ENCODE results near the gene ZNRF1. TPM values are rescaled to one million over a fixed set of nuclear protein-coding genes. Genes with fewer than 3 reads are reported as not detected.

ZNRF1 gene
- total RNA-seq, 4 donors from 2014 or later: 28.5 to 58.4 (median 40.4) TPM

GRCh38 chr16:75099075-75099667 is 100.3 kb downstream of the ZNRF1 start:
- 77% methylated on average over 8 of the region's 8 CpGs; no CpG with 5 or more reads in 1 of the 2 donors for WGBS, 2 donors (ENCODE audit: low coverage in 1 of 2)
- TF ChIP-seq POLR2A (IDR thresholded peaks at IDR 0.05): no peak
- TF ChIP-seq CTCF (IDR thresholded peaks at IDR 0.05): no peak
- no peak for TF ChIP-seq EP300 (IDR thresholded peaks at IDR 0.05; ENCODE audit: low read depth)
- no peak for TF ChIP-seq POLR2AphosphoS5 (IDR thresholded peaks at IDR 0.05)
- Histone ChIP-seq H3K4me1 (peaks cover 15 to 41% (median 20%) of the 10 kb centered on the region in 4 donors), H3K9me3 (no peaks in the 10 kb centered on the region), H3K36me3 (no peaks in the 10 kb centered on the region), H3K4me3 (no peak overlapping the region), H3K27me3 (no peaks in the 10 kb centered on the region), H3K27ac (peak overlapping the region; percentile 4 to 58 (median 22))
- in situ Hi-C loops (cut with MboI; ENCODE audit: low pct_ligation_motif_present in 1 of 4, low pct_unique_long_range_greater_than_20kb in 1 of 4, low sequenced_read_pairs in 3 of 4): no loop called here
- intact Hi-C loops (cut with DNase I; ENCODE audit: low total_unique reads): no loop called here
- DNase-seq: no peak

- peak overlapping the region; percentile 4 to 58 (median 22) for H3K27ac ChIP-seq
- no peaks in the 10 kb centered on the region for H3K27me3 ChIP-seq
- no peaks in the 10 kb centered on the region for H3K9me3 ChIP-seq
- no peak for TF ChIP-seq EP300 (IDR thresholded peaks at IDR 0.05; ENCODE audit: low read depth)
- no peak for TF ChIP-seq CTCF (IDR thresholded peaks at IDR 0.05)
- no peak for TF ChIP-seq POLR2A (IDR thresholded peaks at IDR 0.05)
- TF ChIP-seq POLR2AphosphoS5 (IDR thresholded peaks at IDR 0.05): no peak
- no peaks in the 10 kb centered on the region for H3K36me3 ChIP-seq
- H3K4me3 ChIP-seq: no peak overlapping the region
- intact Hi-C loops (cut with DNase I; ENCODE audit: low total_unique reads): no loop called here
- DNase-seq: no peak
- in situ Hi-C loops (cut with MboI; ENCODE audit: low pct_ligation_motif_present in 1 of 4, low pct_unique_long_range_greater_than_20kb in 1 of 4, low sequenced_read_pairs in 3 of 4): loop anchor here in 3 of 4 donors (10.0 to 25.0 kb wide), 2 partner anchors 105 to 388 kb away; partner anchors contain the start of genes ZNRF1 (in 2 of the 3) and MLKL (in 1 of the 3)
- WGBS, 2 donors (ENCODE audit: low coverage in 1 of 2): 77 to 100% methylated on average over 3 to 16 of the region's 16 CpGs
- peaks cover 15 to 47% (median 24%) of the 10 kb centered on the region in 4 donors for H3K4me1 ChIP-seq
Observed at GRCh38 chr16:75099738-75100602, 101.1 kb downstream of the ZNRF1 start.

- no peaks in the 10 kb centered on the region for H3K36me3 ChIP-seq
- 83 to 90% methylated on average over 2 to 3 of the region's 3 CpGs for WGBS, 2 donors (ENCODE audit: low coverage in 1 of 2)
- no peak for TF ChIP-seq EP300 (IDR thresholded peaks at IDR 0.05; ENCODE audit: low read depth)
- TF ChIP-seq CTCF (IDR thresholded peaks at IDR 0.05): no peak
- TF ChIP-seq POLR2AphosphoS5 (IDR thresholded peaks at IDR 0.05): no peak
- no peak for TF ChIP-seq POLR2A (IDR thresholded peaks at IDR 0.05)
- in situ Hi-C loops (cut with MboI; ENCODE audit: low pct_ligation_motif_present in 1 of 4, low pct_unique_long_range_greater_than_20kb in 1 of 4, low sequenced_read_pairs in 3 of 4) (loop anchor here in 3 of 4 donors (10.0 to 25.0 kb wide), 2 partner anchors 106 to 388 kb away; partner anchors contain the start of genes ZNRF1 (in 2 of the 3) and MLKL (in 1 of the 3)), intact Hi-C loops (cut with DNase I; ENCODE audit: low total_unique reads) (no loop called here)
- no peaks in the 10 kb centered on the region for H3K9me3 ChIP-seq
- no peak overlapping the region for H3K27ac ChIP-seq
- H3K4me3 ChIP-seq: no peak overlapping the region
- H3K27me3 ChIP-seq: no peaks in the 10 kb centered on the region
- no peak for DNase-seq
- H3K4me1 ChIP-seq: peaks cover 20 to 53% (median 30%) of the 10 kb centered on the region in 4 donors
Observed at GRCh38 chr16:75100603-75100990, 101.8 kb downstream of the ZNRF1 start.

- DNase-seq: no peak
- Histone ChIP-seq H3K4me1 (peaks cover 22 to 57% (median 35%) of the 10 kb centered on the region in 4 donors), H3K27ac (no peak overlapping the region), H3K9me3 (no peaks in the 10 kb centered on the region), H3K36me3 (no peaks in the 10 kb centered on the region), H3K27me3 (no peaks in the 10 kb centered on the region), H3K4me3 (no peak overlapping the region)
- in situ Hi-C loops (cut with MboI; ENCODE audit: low pct_ligation_motif_present in 1 of 4, low pct_unique_long_range_greater_than_20kb in 1 of 4, low sequenced_read_pairs in 3 of 4): loop anchor here in 3 of 4 donors (10.0 to 25.0 kb wide), 2 partner anchors 107 to 389 kb away; partner anchors contain the start of genes ZNRF1 (in 2 of the 3) and MLKL (in 1 of the 3)
- TF ChIP-seq POLR2A (IDR thresholded peaks at IDR 0.05) (no peak), EP300 (IDR thresholded peaks at IDR 0.05; ENCODE audit: low read depth) (no peak), POLR2AphosphoS5 (IDR thresholded peaks at IDR 0.05) (no peak)
- WGBS, 2 donors (ENCODE audit: low coverage in 1 of 2): 90 to 91% methylated on average over 2 to 3 of the region's 3 CpGs
- intact Hi-C loops (cut with DNase I; ENCODE audit: low total_unique reads): no loop called here
Observed at GRCh38 chr16:75101635-75102034, 102.8 kb downstream of the ZNRF1 start.
